ENCODE measurements around the gene HS3ST2.

Gene HS3ST2

GRCh38 chr16:22912654-22913053 is 98.7 kb downstream of the HS3ST2 start:
- H3K27me3 ChIP-seq (ENCODE audit: insufficient read depth, low read length, poor library complexity): no peaks in the 10 kb centered on the region
- no peaks in the 10 kb centered on the region for H3K79me1 ChIP-seq (ENCODE audit: low read length)
- H3K27ac ChIP-seq (ENCODE audit: low read depth, low read length): no peak overlapping the region
- no peak overlapping the region for H2BK15ac ChIP-seq (replicated peaks; ENCODE audit: low read depth)
- H2AK5ac ChIP-seq (ENCODE audit: low read length): no peak overlapping the region
- no peak overlapping the region for H3K4ac ChIP-seq (ENCODE audit: low read depth, low read length)
- no peaks in the 10 kb centered on the region for H3K79me2 ChIP-seq (ENCODE audit: control insufficient read depth, insufficient read depth, low read length)
- H3K23ac ChIP-seq (ENCODE audit: low read length): no peak overlapping the region
- peak; percentile 59 for DNase-seq
- no peak overlapping the region for H3K4me3 ChIP-seq (ENCODE audit: low read length)
- no CpG with 5 or more reads among the region's 7 CpGs for WGBS (ENCODE audit: extremely low coverage, insufficient coverage, low lambda C conversion rate)
- no peak overlapping the region for H2BK5ac ChIP-seq (ENCODE audit: low read length)
- H3K36me3 ChIP-seq (ENCODE audit: control insufficient read depth, insufficient read depth, low read length): no peaks in the 10 kb centered on the region
- no peaks in the 10 kb centered on the region for H3K4me1 ChIP-seq (ENCODE audit: control insufficient read depth, low read depth, low read length)
- H4K8ac ChIP-seq (ENCODE audit: low read depth, low read length): no peak overlapping the region
- H2BK120ac ChIP-seq (ENCODE audit: low read depth, low read length): no peak overlapping the region
- H3K56ac ChIP-seq (ENCODE audit: low read length): no peak overlapping the region
- H3K18ac ChIP-seq (ENCODE audit: low read length): no peak overlapping the region
- H4K5ac ChIP-seq (ENCODE audit: low read length): no peak overlapping the region
- H3K4me2 ChIP-seq (ENCODE audit: low read length): no peak overlapping the region
- H3K9ac ChIP-seq (ENCODE audit: low read length): no peak overlapping the region

- Histone ChIP-seq H2BK5ac (ENCODE audit: low read length) (no peak overlapping the region), H3K79me1 (ENCODE audit: low read length) (no peaks in the 10 kb centered on the region), H4K8ac (ENCODE audit: low read depth, low read length) (no peak overlapping the region), H3K36me3 (ENCODE audit: control insufficient read depth, insufficient read depth, low read length) (no peaks in the 10 kb centered on the region), H3K4me3 (ENCODE audit: low read length) (no peak overlapping the region), H3K4me2 (ENCODE audit: low read length) (no peak overlapping the region), H4K5ac (ENCODE audit: low read length) (no peak overlapping the region), H3K79me2 (ENCODE audit: control insufficient read depth, insufficient read depth, low read length) (no peaks in the 10 kb centered on the region), H3K9ac (ENCODE audit: low read length) (no peak overlapping the region), H3K4ac (ENCODE audit: low read depth, low read length) (no peak overlapping the region), H2AK5ac (ENCODE audit: low read length) (no peak overlapping the region), H3K27me3 (ENCODE audit: insufficient read depth, low read length, poor library complexity) (no peaks in the 10 kb centered on the region), H2BK120ac (ENCODE audit: low read depth, low read length) (no peak overlapping the region), H3K27ac (ENCODE audit: low read depth, low read length) (peak overlapping the region; percentile 11), H3K4me1 (ENCODE audit: control insufficient read depth, low read depth, low read length) (no peaks in the 10 kb centered on the region), H3K56ac (ENCODE audit: low read length) (no peak overlapping the region), H3K23ac (ENCODE audit: low read length) (no peak overlapping the region), H2BK15ac (replicated peaks; ENCODE audit: low read depth) (no peak overlapping the region), H3K18ac (ENCODE audit: low read length) (no peak overlapping the region)
- WGBS (ENCODE audit: extremely low coverage, insufficient coverage, low lambda C conversion rate): no CpG with 5 or more reads among the region's 25 CpGs
- DNase-seq: no peak
These were observed 101.0 kb downstream of the HS3ST2 start for GRCh38 chr16:22915003-22915402.

GRCh38 chr16:22923491-22923890 is 109.5 kb downstream of the HS3ST2 start:
- Histone ChIP-seq H3K4me3 (ENCODE audit: low read length) (no peak overlapping the region), H2BK5ac (ENCODE audit: low read length) (no peak overlapping the region), H3K4me2 (ENCODE audit: low read length) (no peak overlapping the region), H3K56ac (ENCODE audit: low read length) (no peak overlapping the region), H2BK15ac (replicated peaks; ENCODE audit: low read depth) (no peak overlapping the region), H4K5ac (ENCODE audit: low read length) (no peak overlapping the region), H3K9ac (ENCODE audit: low read length) (no peak overlapping the region), H2AK5ac (ENCODE audit: low read length) (no peak overlapping the region), H3K18ac (ENCODE audit: low read length) (no peak overlapping the region), H2BK120ac (ENCODE audit: low read depth, low read length) (no peak overlapping the region), H3K23ac (ENCODE audit: low read length) (no peak overlapping the region), H3K4me1 (ENCODE audit: control insufficient read depth, low read depth, low read length) (no peaks in the 10 kb centered on the region), H3K79me2 (ENCODE audit: control insufficient read depth, insufficient read depth, low read length) (no peaks in the 10 kb centered on the region), H3K27me3 (ENCODE audit: insufficient read depth, low read length, poor library complexity) (no peaks in the 10 kb centered on the region), H3K36me3 (ENCODE audit: control insufficient read depth, insufficient read depth, low read length) (no peaks in the 10 kb centered on the region), H3K27ac (ENCODE audit: low read depth, low read length) (no peak overlapping the region), H3K79me1 (ENCODE audit: low read length) (no peaks in the 10 kb centered on the region), H3K4ac (ENCODE audit: low read depth, low read length) (no peak overlapping the region), H4K8ac (ENCODE audit: low read depth, low read length) (no peak overlapping the region)
- WGBS (ENCODE audit: extremely low coverage, insufficient coverage, low lambda C conversion rate): no CpG with 5 or more reads among the region's 3 CpGs
- DNase-seq: no peak

- Histone ChIP-seq H3K36me3 (ENCODE audit: control insufficient read depth, insufficient read depth, low read length) (no peaks in the 10 kb centered on the region), H2AK5ac (ENCODE audit: low read length) (no peak overlapping the region), H3K18ac (ENCODE audit: low read length) (no peak overlapping the region), H3K23ac (ENCODE audit: low read length) (no peak overlapping the region), H3K79me1 (ENCODE audit: low read length) (no peaks in the 10 kb centered on the region), H3K4ac (ENCODE audit: low read depth, low read length) (no peak overlapping the region), H2BK5ac (ENCODE audit: low read length) (no peak overlapping the region), H3K27ac (ENCODE audit: low read depth, low read length) (no peak overlapping the region), H3K56ac (ENCODE audit: low read length) (no peak overlapping the region), H2BK120ac (ENCODE audit: low read depth, low read length) (no peak overlapping the region), H2BK15ac (replicated peaks; ENCODE audit: low read depth) (no peak overlapping the region), H3K4me2 (ENCODE audit: low read length) (no peak overlapping the region), H3K9ac (ENCODE audit: low read length) (no peak overlapping the region), H4K8ac (ENCODE audit: low read depth, low read length) (no peak overlapping the region), H4K5ac (ENCODE audit: low read length) (no peak overlapping the region), H3K4me1 (ENCODE audit: control insufficient read depth, low read depth, low read length) (no peaks in the 10 kb centered on the region), H3K79me2 (ENCODE audit: control insufficient read depth, insufficient read depth, low read length) (no peaks in the 10 kb centered on the region), H3K4me3 (ENCODE audit: low read length) (no peak overlapping the region), H3K27me3 (ENCODE audit: insufficient read depth, low read length, poor library complexity) (no peaks in the 10 kb centered on the region)
- DNase-seq: no peak
- WGBS (ENCODE audit: extremely low coverage, insufficient coverage, low lambda C conversion rate): no CpG with 5 or more reads among the region's 5 CpGs
These were observed 110.5 kb downstream of the HS3ST2 start for GRCh38 chr16:22924492-22924891.

GRCh38 chr16:22926105-22926751 is 112.3 kb downstream of the HS3ST2 start:
- Histone ChIP-seq H2AK5ac (ENCODE audit: low read length) (no peak overlapping the region), H3K4me3 (ENCODE audit: low read length) (no peak overlapping the region), H3K27me3 (ENCODE audit: insufficient read depth, low read length, poor library complexity) (no peaks in the 10 kb centered on the region), H3K23ac (ENCODE audit: low read length) (no peak overlapping the region), H3K36me3 (ENCODE audit: control insufficient read depth, insufficient read depth, low read length) (no peaks in the 10 kb centered on the region), H3K4ac (ENCODE audit: low read depth, low read length) (no peak overlapping the region), H3K4me1 (ENCODE audit: control insufficient read depth, low read depth, low read length) (no peaks in the 10 kb centered on the region), H3K79me1 (ENCODE audit: low read length) (no peaks in the 10 kb centered on the region), H2BK5ac (ENCODE audit: low read length) (no peak overlapping the region), H3K56ac (ENCODE audit: low read length) (no peak overlapping the region), H2BK120ac (ENCODE audit: low read depth, low read length) (no peak overlapping the region), H3K79me2 (ENCODE audit: control insufficient read depth, insufficient read depth, low read length) (no peaks in the 10 kb centered on the region), H3K4me2 (ENCODE audit: low read length) (no peak overlapping the region), H3K9ac (ENCODE audit: low read length) (no peak overlapping the region), H3K18ac (ENCODE audit: low read length) (no peak overlapping the region), H2BK15ac (replicated peaks; ENCODE audit: low read depth) (no peak overlapping the region), H4K8ac (ENCODE audit: low read depth, low read length) (no peak overlapping the region), H4K5ac (ENCODE audit: low read length) (no peak overlapping the region), H3K27ac (ENCODE audit: low read depth, low read length) (no peak overlapping the region)
- DNase-seq: no peak
- WGBS (ENCODE audit: extremely low coverage, insufficient coverage, low lambda C conversion rate): no CpG with 5 or more reads among the region's 10 CpGs

GRCh38 chr16:22927306-22927705 is 113.3 kb downstream of the HS3ST2 start:
- H3K18ac ChIP-seq (ENCODE audit: low read length): no peak overlapping the region
- no peaks in the 10 kb centered on the region for H3K36me3 ChIP-seq (ENCODE audit: control insufficient read depth, insufficient read depth, low read length)
- H2BK15ac ChIP-seq (replicated peaks; ENCODE audit: low read depth): no peak overlapping the region
- no peak overlapping the region for H2BK5ac ChIP-seq (ENCODE audit: low read length)
- no peak overlapping the region for H4K8ac ChIP-seq (ENCODE audit: low read depth, low read length)
- H2BK120ac ChIP-seq (ENCODE audit: low read depth, low read length): no peak overlapping the region
- no peak overlapping the region for H3K23ac ChIP-seq (ENCODE audit: low read length)
- H3K79me1 ChIP-seq (ENCODE audit: low read length): no peaks in the 10 kb centered on the region
- H3K4me3 ChIP-seq (ENCODE audit: low read length): no peak overlapping the region
- no peak overlapping the region for H4K5ac ChIP-seq (ENCODE audit: low read length)
- H3K4me2 ChIP-seq (ENCODE audit: low read length): no peak overlapping the region
- H3K27ac ChIP-seq (ENCODE audit: low read depth, low read length): no peak overlapping the region
- no peaks in the 10 kb centered on the region for H3K4me1 ChIP-seq (ENCODE audit: control insufficient read depth, low read depth, low read length)
- H3K4ac ChIP-seq (ENCODE audit: low read depth, low read length): no peak overlapping the region
- H3K9ac ChIP-seq (ENCODE audit: low read length): no peak overlapping the region
- H2AK5ac ChIP-seq (ENCODE audit: low read length): no peak overlapping the region
- no peak for DNase-seq
- no CpG with 5 or more reads among the region's 3 CpGs for WGBS (ENCODE audit: extremely low coverage, insufficient coverage, low lambda C conversion rate)
- H3K27me3 ChIP-seq (ENCODE audit: insufficient read depth, low read length, poor library complexity): no peaks in the 10 kb centered on the region
- H3K56ac ChIP-seq (ENCODE audit: low read length): no peak overlapping the region
- H3K79me2 ChIP-seq (ENCODE audit: control insufficient read depth, insufficient read depth, low read length): no peaks in the 10 kb centered on the region
